GM03348 (cell line): ENCODE measurements around the gene HSP90AA1.
A peak's percentile ranks its signal among the peaks of the same experiment; 100 is the strongest.
"Not testable (repeated sequence)": the region's sequence is repeated elsewhere in the genome, so short reads cannot be mapped to it uniquely, and the experiment has no call there.

Source experiments
- DNase-seq: peaks from one replicate; pipeline ENCODE4 v3.0.0; 2012; ENCODE audit warnings: low spot score

HSP90AA1 gene

DNA sequence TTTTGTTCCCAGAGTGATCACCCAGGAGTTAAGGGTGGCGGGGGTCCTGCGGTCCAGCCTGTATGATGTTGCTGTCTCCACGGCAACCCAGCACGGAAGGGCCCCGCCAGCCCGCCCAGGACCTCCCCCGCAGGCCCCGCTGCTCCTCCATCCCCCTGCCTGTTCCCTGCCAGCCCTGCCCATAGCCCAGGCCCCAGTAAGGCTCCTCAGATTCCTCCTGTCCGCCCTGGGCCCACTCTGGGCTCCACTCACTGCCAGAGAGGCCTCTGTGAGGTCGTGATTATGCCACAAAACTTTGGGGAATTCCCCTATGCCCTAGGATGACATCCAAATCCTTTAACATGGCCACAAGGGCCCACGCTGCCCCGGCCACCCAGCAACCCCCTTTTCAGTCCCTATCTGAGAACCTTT lies 20.8 kb downstream of the HSP90AA1 start:
- DNase-seq, result no peak

- not testable (repeated sequence) for DNase-seq
Observed at GRCh38 chr14:102064590-102064989, 22.3 kb downstream of the HSP90AA1 start.

GRCh38 chr14:102063808-102064429 lies 22.9 kb downstream of the HSP90AA1 start:
- DNase-seq, result peak; percentile 2

GRCh38 chr14:102063109-102063807 lies 23.6 kb downstream of the HSP90AA1 start:
- DNase-seq, result peak; percentile 95

- no peak for DNase-seq
Observed at GRCh38 chr14:102058961-102059360, 27.9 kb downstream of the HSP90AA1 start.

GRCh38 chr14:102058146-102058545 lies 28.7 kb downstream of the HSP90AA1 start:
- DNase-seq, result no peak

- no peak for DNase-seq
Observed at GRCh38 chr14:102057480-102058114, 29.2 kb downstream of the HSP90AA1 start.

GRCh38 chr14:102056694-102057442 lies 30.0 kb downstream of the HSP90AA1 start:
- no peak for DNase-seq

- DNase-seq, result peak; percentile 61
Observed at GRCh38 chr14:102055181-102055901, 31.5 kb downstream of the HSP90AA1 start.

GRCh38 chr14:102052522-102052921 lies 34.3 kb downstream of the HSP90AA1 start:
- DNase-seq, result no peak

GRCh38 chr14:102050625-102051024 lies 36.2 kb downstream of the HSP90AA1 start:
- no peak for DNase-seq

DNA sequence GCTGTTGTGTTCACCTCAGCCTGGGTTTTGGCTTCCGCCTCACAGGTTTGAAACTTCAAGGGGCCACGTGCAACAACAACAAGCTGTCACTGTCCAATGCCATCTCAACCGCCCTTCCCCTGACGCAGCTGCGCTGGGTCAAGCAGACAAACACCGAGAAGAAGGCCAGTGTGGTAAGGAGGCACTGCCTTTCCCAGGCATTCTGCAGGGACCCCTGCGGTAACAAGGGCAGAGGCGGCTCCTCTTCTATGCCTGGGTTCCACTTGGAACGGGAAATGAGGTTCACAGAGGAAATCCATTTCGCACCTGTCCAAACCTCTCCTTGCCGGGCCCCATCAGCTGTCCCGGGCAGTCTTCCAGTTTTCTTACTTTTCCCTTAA lies 36.8 kb downstream of the HSP90AA1 start:
- DNase-seq, result no peak

DNA sequence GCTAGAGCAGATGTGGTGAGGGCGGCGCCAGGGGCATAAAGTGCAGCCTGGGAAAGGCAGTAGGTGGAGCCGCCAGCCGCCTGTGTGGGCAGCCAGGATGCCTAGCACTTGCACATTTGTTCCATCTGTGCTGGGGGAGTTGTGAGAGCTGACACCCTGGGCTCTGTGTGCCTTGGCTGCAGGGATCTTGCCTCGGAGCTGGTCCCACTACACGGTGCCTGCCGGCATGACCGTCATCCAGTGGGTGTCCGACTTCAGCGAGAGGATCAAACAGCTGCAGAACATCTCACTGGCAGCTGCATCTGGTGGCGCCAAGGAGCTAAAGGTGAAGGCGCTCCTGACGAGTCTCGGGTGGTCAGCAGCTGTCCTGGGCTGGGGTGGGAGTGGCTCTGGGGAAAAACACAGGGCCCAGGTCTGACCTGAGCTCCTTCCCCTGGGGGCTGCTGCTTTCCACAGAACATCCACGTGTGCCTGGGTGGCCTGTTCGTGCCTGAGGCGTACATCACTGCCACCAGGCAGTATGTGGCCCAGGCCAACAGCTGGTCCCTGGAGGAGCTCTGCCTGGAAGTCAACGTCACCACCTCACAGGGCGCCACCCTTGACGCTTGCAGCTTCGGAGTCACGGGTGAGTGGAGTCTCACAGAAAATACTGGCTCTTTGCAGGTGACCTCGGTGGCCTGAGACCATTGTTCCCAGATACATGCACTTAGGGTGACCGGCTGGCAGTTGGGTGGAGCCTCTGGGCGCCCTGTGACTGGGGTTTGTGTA lies 37.4 kb downstream of the HSP90AA1 start:
- DNase-seq, result no peak

GRCh38 chr14:102047808-102048540 lies 38.9 kb downstream of the HSP90AA1 start:
- DNase-seq, result no peak

GRCh38 chr14:102046337-102047278 lies 40.2 kb downstream of the HSP90AA1 start:
- peak; percentile 56 for DNase-seq

DNA sequence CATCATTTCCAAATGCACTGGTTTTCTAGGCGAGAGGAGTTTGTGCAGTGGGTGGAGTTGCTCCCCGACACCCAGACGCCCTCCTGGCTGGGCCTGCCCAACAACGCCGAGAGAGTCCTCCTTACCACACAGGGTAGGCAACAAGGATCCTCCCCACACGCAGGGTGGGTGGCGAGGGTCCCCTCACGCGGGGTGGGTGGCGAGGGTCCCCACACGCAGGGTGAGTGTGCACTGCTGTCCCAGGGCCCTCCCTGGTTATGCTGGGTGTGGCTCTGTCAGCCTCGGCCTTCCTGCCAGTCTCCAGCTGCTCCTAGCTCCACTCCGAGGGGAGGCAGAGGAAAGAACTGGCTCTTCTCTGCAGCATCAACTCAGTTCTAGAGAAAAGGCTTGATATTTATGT lies 42.3 kb downstream of the HSP90AA1 start:
- no peak for DNase-seq

DNA sequence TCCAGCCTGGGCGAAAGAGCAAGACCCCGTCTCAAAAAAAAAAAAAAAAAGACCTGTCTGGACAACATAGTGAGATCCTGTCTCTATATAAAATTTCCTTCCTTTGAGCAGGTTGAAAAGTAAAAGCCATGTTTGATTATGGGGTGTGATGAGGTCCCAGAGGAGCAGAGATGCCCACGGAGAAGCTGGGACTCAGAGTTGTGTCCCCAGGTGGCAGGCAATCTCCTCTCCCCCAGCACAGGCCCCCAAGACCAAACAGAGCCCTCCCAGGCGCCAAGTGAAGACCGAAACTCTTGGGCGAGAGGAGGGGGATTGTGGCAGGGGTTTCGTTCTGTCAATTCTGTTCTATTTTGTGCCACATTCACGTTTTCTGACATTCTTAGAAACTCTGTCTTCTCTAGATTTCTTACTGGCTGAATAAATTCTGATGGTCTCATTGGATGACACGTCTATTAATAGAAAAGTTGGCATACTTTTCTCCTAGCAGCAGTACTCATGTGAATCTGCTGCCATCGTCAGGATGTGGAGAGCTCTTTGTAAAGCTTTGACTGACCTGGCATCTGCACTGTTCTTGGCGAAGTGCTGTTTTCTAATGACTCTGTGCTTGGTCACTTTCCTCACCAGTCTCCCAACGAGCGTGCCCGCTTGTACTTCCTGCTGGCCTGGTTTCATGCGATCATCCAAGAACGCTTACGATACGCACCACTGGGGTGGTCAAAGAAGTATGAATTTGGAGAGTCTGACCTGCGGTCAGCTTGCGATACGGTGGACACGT lies 43.4 kb downstream of the HSP90AA1 start:
- no peak for DNase-seq

DNA sequence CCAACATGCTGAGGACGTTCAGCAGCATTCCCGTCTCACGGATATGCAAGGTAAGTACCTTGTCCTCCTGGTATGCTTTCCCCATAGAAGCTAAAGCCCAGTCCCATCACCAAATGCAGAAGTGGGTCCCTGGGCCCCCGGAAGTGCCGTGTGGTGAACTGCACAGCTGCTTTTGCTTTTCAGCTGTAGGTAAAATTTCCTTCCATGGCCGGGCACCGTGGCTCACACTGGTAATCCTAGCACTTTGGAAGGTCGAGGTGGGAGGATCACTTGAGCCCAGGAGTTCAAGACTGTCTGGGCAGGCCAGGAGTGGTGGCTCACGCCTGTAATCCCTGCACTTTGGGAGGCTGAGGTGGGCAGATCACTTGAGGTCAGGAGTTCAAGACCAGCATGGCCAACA lies 44.1 kb downstream of the HSP90AA1 start:
- DNase-seq, result no peak

- DNase-seq, result no peak
Observed at GRCh38 chr14:102040153-102040552, 46.7 kb downstream of the HSP90AA1 start.
